Lower leg skin (tissue), 3 donors: ENCODE data around the gene FATE1.

Experiments used
- CTCF ChIP-seq, 3 donors: fragments of 450-650 bp; IDR thresholded peaks; one replicate each; pipeline ENCODE4 v1.5.1; 2016; ENCODE audit warnings: antibody characterized with exemption in 3 of 3, mild to moderate bottlenecking in 3 of 3, moderate library complexity in 2 of 3
- POLR2A ChIP-seq, 2 donors: fragments of 450-650 bp; IDR thresholded peaks; one replicate each; pipeline ENCODE4 v1.6.1; 2016 to 2017; ENCODE audit warnings: antibody characterized with exemption in 2 of 2, mild to moderate bottlenecking in 1 of 2, moderate library complexity in 1 of 2

DNA sequence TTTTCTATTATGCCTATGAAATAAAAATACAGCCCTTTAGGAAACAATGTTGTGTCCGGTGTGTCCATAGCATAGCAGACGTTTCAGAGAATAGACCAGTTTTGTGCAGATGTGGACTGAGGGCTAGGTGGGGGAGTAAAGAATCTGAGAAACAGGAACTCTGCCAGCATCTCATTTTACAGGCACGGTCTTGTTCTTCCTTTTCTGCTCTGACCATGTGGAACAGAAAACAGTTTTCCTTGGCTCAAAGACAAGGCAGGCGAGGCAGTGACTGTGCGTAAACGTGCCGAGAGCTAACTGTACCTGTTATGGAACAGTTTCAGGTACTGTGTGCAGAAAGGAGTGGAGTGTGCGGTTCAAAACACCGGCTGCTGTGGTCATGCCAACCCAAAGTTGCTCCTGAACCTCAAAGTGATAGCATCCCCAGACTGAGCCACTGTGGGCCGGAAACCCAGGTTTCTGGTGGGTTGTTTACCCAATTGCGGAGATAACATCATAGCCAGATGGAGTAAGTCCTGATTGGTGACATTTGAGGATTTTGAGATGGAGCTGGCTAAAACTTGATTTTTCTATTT is 38.9 kb downstream of the FATE1 start:
- TF ChIP-seq CTCF (IDR thresholded peaks at IDR 0.05) = no peak
- no peak for TF ChIP-seq POLR2A (IDR thresholded peaks at IDR 0.05)
